C4-2B (cell line): ENCODE data around the gene FAM222B.

Source experiments
- ZFX ChIP-seq: fragments of 450-650 bp; IDR thresholded peaks from 2 replicates; pipeline ENCODE4 v1.6.1; 2017
- TF ChIP-seq, protein P1 (sequence below): fragments of 450-650 bp; conservative IDR thresholded peaks from 2 replicates; pipeline ENCODE4 v1.5.1; 2017; ENCODE audit warnings: mild to moderate bottlenecking

DNA sequence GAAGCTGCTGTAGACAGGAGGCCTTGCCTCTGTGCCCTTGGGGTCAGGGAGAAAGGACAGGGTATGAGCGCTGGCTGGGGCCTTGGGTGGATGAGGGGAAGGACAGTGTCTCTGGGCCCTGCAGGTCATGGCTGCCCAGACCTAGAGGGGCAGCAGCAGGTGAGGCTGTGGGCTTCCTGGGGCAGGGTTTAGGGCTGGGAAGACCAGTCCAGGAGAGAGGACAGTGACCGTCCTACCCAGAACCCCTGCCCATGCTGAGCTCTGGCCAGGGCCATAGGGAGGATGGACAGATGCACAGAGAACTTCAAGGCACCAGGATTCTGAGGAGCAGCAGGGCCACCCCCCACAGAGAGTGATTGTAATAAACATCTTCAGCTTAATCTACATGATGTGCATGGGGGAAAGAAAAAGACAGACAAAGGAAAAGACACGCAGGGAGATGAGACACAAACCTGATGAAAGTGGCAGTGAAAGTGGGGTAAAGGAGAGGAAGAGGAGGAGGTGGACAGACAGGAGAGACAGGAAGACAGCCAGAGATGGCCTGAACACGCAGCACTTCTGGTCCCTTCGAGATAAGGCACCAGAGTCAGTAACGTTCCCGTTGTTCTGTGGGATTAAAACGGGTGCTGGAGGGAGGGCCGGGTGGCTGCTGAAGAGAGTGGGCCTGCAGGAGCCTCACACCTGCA, 37.4 kb upstream of the FAM222B start:
- TF ChIP-seq, protein P1, sequence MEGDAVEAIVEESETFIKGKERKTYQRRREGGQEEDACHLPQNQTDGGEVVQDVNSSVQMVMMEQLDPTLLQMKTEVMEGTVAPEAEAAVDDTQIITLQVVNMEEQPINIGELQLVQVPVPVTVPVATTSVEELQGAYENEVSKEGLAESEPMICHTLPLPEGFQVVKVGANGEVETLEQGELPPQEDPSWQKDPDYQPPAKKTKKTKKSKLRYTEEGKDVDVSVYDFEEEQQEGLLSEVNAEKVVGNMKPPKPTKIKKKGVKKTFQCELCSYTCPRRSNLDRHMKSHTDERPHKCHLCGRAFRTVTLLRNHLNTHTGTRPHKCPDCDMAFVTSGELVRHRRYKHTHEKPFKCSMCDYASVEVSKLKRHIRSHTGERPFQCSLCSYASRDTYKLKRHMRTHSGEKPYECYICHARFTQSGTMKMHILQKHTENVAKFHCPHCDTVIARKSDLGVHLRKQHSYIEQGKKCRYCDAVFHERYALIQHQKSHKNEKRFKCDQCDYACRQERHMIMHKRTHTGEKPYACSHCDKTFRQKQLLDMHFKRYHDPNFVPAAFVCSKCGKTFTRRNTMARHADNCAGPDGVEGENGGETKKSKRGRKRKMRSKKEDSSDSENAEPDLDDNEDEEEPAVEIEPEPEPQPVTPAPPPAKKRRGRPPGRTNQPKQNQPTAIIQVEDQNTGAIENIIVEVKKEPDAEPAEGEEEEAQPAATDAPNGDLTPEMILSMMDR: no peak
- TF ChIP-seq ZFX: no peak
